Nephron progenitor cell (in vitro differentiated cells): ENCODE data around the gene LRRC1.

Experiments
- DNase-seq: peaks from one replicate; pipeline ENCODE4 v3.0.0; 2021
- H3K27ac Mint-ChIP-seq: 2 replicates; pipeline ENCODE4 v1.8.0; 2021; ENCODE audit warnings: mild to moderate bottlenecking, moderate library complexity, mixed read lengths
- H3K27me3 Mint-ChIP-seq: 2 replicates; pipeline ENCODE4 v1.8.0; 2021; ENCODE audit warnings: mild to moderate bottlenecking, low read depth, mixed read lengths; ENCODE audit not compliant: poor library complexity
- H3K36me3 Mint-ChIP-seq: 2 replicates; pipeline ENCODE4 v1.8.0; 2021; ENCODE audit warnings: low read depth, mixed read lengths
- H3K4me1 Mint-ChIP-seq: 2 replicates; pipeline ENCODE4 v1.8.0; 2021; ENCODE audit warnings: mixed read lengths
- H3K4me3 Mint-ChIP-seq: 2 replicates; pipeline ENCODE4 v1.8.0; 2021; ENCODE audit warnings: mild to moderate bottlenecking, moderate library complexity, mixed read lengths
- H3K9me3 Mint-ChIP-seq: 2 replicates; pipeline ENCODE4 v1.8.0; 2021; ENCODE audit warnings: mild to moderate bottlenecking, moderate library complexity, mixed read lengths
- CTCF ChIP-seq: fragments of 200-600 bp; sonication (generic); IDR thresholded peaks from 2 replicates; pipeline ENCODE4 v1.5.0; 2021; ENCODE audit warnings: antibody characterized with exemption

Gene LRRC1

DNA sequence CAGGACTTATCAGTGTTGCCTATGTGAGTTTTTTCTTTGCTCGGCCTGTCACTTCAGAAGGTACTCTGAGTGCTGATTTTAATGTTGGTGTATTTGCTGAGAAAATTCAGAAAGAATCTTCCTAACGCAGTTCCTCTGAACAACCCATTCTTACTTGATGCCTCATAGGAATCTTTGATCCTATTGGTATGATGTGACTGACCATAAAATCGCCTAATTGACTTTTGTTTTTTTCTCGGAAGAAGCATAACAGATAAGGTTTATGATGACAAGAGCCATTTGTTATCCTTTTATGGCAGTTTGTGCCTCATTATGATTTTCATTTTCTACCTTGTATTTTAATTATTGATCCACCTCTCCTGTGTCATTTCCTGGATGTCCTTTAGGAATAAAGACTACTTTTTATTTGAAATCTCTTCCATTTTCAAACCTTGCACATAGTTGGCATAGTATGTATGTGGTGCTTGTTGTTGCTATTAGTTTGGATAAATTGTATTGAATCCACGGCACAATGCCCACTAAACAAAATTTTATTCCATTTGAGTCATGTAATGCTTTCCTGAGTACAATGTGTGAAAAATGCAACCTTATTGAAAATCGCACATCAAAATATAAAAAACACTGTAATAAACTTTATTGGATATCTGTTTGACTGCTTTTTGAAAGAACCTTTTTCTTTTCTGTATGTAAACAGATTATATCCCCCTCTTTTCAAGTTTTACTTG, 37.3 kb downstream of the LRRC1 start:
- Mint-ChIP-seq H3K36me3 (no peaks in the 10 kb centered on the region), H3K27ac (no peak overlapping the region), H3K4me1 (no peaks in the 10 kb centered on the region), H3K9me3 (no peaks in the 10 kb centered on the region), H3K27me3 (no peaks in the 10 kb centered on the region), H3K4me3 (no peak overlapping the region)
- no peak for TF ChIP-seq CTCF
- DNase-seq: no peak

- no peak overlapping the region for H3K27ac Mint-ChIP-seq
- H3K36me3 Mint-ChIP-seq: no peaks in the 10 kb centered on the region
- no peaks in the 10 kb centered on the region for H3K9me3 Mint-ChIP-seq
- peaks cover 4% of the 10 kb centered on the region for H3K4me1 Mint-ChIP-seq
- H3K4me3 Mint-ChIP-seq: no peak overlapping the region
- DNase-seq: no peak
- TF ChIP-seq CTCF: no peak
- H3K27me3 Mint-ChIP-seq: no peaks in the 10 kb centered on the region
Observed at GRCh38 chr6:53833155-53833554, 38.4 kb downstream of the LRRC1 start.

DNA sequence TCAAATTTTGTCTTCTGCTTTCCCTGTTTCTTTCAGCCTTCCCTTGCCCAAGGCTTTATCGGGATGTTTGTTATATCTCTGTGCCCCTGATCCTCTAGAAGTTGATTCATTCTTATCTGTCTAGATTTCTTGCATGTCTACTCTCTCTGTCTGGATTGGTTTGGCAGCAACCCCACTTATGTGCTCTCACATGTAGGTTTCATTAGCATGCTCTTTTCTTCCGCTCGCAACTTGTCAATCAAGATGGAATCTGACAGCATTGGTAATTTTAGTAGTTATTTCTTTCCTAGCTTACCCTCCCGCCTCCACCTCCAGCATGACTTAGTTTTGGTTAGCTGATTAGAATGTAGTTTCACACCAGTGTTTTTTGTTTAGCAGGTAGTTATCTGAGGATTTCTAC, 39.3 kb downstream of the LRRC1 start:
- TF ChIP-seq CTCF: no peak
- H3K36me3 Mint-ChIP-seq: no peaks in the 10 kb centered on the region
- no peak overlapping the region for H3K27ac Mint-ChIP-seq
- H3K27me3 Mint-ChIP-seq: no peaks in the 10 kb centered on the region
- H3K4me3 Mint-ChIP-seq: no peak overlapping the region
- no peak for DNase-seq
- no peaks in the 10 kb centered on the region for H3K9me3 Mint-ChIP-seq
- peaks cover 5% of the 10 kb centered on the region for H3K4me1 Mint-ChIP-seq

DNA sequence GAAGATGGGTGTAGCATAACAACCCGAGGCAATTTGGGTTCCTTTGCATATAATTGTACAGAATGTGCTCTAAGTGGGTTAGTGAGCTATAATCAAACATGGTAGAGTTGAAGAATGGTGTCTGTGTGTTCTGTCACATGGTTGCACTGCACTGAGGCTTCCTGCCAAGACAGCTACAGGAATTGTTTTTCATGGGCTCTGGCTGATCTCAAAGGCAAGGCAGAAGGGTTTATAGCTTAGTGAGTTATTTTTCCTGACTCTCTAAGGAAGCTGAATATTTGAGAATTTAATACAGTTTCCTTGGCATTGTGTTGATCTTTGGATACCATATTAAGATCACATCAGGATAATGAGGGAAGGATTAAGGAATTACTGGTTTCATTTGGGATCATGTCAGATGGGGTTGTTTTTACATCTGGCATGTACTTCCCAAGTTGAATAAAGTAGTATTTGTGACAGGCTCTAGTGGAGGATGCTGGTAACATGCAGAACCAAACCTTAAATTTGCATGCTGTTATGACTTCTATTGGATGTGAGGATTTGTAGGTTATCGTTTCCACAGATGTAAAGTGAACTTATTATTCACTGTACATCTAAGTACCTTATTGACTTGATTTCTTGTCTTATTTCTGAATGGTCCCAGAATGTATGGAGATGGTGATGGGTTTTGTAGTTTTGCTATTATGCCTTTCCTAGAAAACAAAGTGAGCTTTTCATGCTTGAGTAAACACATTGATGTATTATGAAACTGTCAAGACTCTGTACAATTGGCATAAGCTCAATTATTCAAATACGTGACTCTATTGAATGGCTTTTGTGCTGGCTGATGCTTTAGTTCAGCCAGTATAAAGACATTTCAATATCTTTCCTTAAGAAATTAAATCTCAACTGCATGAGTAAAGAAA, 43.3 kb downstream of the LRRC1 start:
- Mint-ChIP-seq H3K9me3 (peaks cover 15% of the 10 kb centered on the region), H3K4me1 (peaks cover 5% of the 10 kb centered on the region), H3K36me3 (no peaks in the 10 kb centered on the region), H3K27me3 (no peaks in the 10 kb centered on the region), H3K27ac (peak overlapping the region; percentile 31), H3K4me3 (no peak overlapping the region)
- DNase-seq: no peak
- no peak for TF ChIP-seq CTCF

DNA sequence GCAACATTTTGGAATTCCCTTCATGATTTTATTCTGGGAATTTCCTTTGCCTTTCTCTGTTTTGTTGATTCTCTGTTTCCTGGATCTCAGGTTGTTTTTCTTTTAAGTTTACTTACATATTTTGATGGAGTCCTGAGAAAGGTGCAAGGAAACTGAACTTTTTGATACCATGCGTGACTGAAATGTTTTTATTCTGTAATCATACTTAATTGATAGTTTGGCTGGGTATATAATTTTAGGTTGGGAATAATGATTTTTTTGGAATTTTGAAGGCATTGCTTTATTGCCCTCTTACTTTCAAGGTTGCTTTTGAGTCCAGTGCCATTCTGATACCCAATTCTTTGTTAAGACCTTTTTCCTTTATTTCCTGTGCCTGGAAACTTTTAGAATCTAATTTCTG, 45.2 kb downstream of the LRRC1 start:
- H3K36me3 Mint-ChIP-seq: no peaks in the 10 kb centered on the region
- peaks cover 15% of the 10 kb centered on the region for H3K9me3 Mint-ChIP-seq
- peaks cover 5% of the 10 kb centered on the region for H3K4me1 Mint-ChIP-seq
- H3K4me3 Mint-ChIP-seq: no peak overlapping the region
- H3K27me3 Mint-ChIP-seq: no peaks in the 10 kb centered on the region
- H3K27ac Mint-ChIP-seq: no peak overlapping the region
- no peak for TF ChIP-seq CTCF
- DNase-seq: no peak
